ENCODE measurements around the gene MOV10. TPM values are rescaled to one million over a fixed set of nuclear protein-coding genes. Genes with fewer than 3 reads are reported as not detected.
A peak's percentile ranks its signal among the peaks of the same experiment; 100 is the strongest.

MOV10 gene
- total and polyA plus RNA-seq, 2 of the 8 experiments (the other 6 are each of a cell fraction or from before 2014, with no cell fraction given) = 57.3 to 109 TPM

DNA sequence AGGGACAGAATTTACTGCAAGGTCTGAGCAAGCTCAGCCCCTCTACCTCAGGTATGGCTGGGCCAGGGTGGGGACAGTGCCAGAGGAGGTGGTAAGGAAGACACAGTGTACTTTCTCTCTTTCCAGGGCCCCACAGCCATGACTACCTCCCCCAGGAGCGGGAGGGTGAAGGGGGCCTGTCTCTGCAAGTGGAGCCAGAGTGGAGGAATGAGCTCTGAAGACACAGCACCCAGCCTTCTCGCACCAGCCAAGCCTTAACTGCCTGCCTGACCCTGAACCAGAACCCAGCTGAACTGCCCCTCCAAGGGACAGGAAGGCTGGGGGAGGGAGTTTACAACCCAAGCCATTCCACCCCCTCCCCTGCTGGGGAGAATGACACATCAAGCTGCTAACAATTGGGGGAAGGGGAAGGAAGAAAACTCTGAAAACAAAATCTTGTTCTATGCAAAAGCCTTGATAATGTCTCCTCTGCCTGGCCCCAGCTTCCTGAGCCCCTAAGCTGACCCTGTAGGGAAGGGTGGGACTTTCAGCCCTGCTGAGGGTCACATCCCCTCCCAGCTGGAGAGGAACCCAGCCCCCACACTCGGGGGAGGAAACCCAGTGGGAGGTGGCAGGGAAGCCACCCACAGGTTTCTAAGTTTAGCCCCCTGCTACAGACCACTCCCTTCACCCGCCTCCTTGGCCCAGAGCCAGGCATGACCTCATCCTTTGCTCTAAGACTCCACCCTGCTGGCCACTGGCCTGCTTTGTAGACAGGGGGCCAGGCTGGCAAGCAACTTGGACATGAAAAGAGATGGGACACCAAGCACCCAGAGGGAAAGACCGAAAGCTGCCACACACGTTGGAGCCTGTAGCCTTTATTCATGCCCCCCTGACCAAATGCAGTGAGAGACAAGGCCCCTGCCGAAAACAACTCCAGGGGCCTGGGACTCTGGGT lies 26.1 kb downstream of the MOV10 start:
- WGBS, 2 experiments (ENCODE audit: extremely low coverage in 1 of 2, insufficient coverage in 1 of 2, insufficient read length in 1 of 2, insufficient replicate concordance in 2 of 2, low coverage in 1 of 2, low lambda C conversion rate in 2 of 2, missing lambda C conversion rate in 1 of 2) = 54% methylated on average over 7 of the region's 7 CpGs; no CpG with 5 or more reads in 1 of the 2 experiments
- no peak overlapping the region for H2BK15ac ChIP-seq (ENCODE audit: low read length)
- DNase-seq (ENCODE audit: low read depth in 1 of 2, low spot score in 2 of 2) (peak; percentile 81 to 83), FAIRE-seq (no peak)
- peaks cover 0 to 9% (median 2%) of the 10 kb centered on the region in 4 experiments; a peak in 2 of 7 replicates for H3K27me3 ChIP-seq (replicated peaks in 1 of 4; ENCODE audit: control insufficient read depth in 3 of 4, extremely low read depth in 1 of 4, insufficient read depth in 3 of 4, low read length in 3 of 4)
- H2BK120ac ChIP-seq (replicated peaks; ENCODE audit: low read depth, low read length) = no peak overlapping the region
- H2AFZ ChIP-seq (ENCODE audit: low read length) = no peak overlapping the region
- H3K36me3 ChIP-seq (ENCODE audit: control insufficient read depth in 2 of 4, insufficient read depth in 4 of 4, low read length in 3 of 4) = peaks cover 8 to 34% (median 18%) of the 10 kb centered on the region in 4 experiments
- H3K79me2 ChIP-seq (ENCODE audit: control insufficient read depth in 1 of 2, insufficient read depth in 2 of 2, low read length in 2 of 2) = no peaks in the 10 kb centered on the region
- no peak overlapping the region for H2BK20ac ChIP-seq (ENCODE audit: low read length)
- H2BK12ac ChIP-seq (ENCODE audit: low read depth, low read length) = no peak overlapping the region
- no peak overlapping the region for H3K18ac ChIP-seq (ENCODE audit: extremely low read depth, low read length)
- peaks cover 8 to 51% (median 28%) of the 10 kb centered on the region in 4 experiments for H3K4me1 ChIP-seq (replicated peaks in 1 of 4; ENCODE audit: control insufficient read depth in 3 of 4, insufficient read depth in 4 of 4, low read length in 3 of 4)
- peaks cover 10 to 29% of the 10 kb centered on the region in 2 experiments for H4K20me1 ChIP-seq (replicated peaks in 1 of 2; ENCODE audit: control insufficient read depth in 1 of 2, insufficient read depth in 2 of 2, low read length in 2 of 2)
- H3K56ac ChIP-seq (replicated peaks; ENCODE audit: insufficient read length, low read depth, low read length) = no peak overlapping the region
- H3K14ac ChIP-seq (ENCODE audit: insufficient read length) = no peak overlapping the region
- H3K23me2 ChIP-seq (ENCODE audit: low read depth, low read length) = peaks cover 5% of the 10 kb centered on the region; the same call in 1 of the 2 replicates
- POLR2A ChIA-PET (ENCODE audit: partially characterized antibody) = interaction anchor here (0.6 to 6.8 kb wide), 11 partner anchors 12 to 1067 kb away, joined by 3 to 76 read pairs (median 3); partner anchors contain the start of genes MOV10 and PPM1J
- no peak overlapping the region for H3K4ac ChIP-seq (replicated peaks; ENCODE audit: insufficient read length, low read depth, low read length)
- no peak overlapping the region for H4K91ac ChIP-seq (replicated peaks; ENCODE audit: insufficient read length, low read length)
- H3K23ac ChIP-seq (ENCODE audit: insufficient read length) = no peak overlapping the region
- H3K27ac ChIP-seq (ENCODE audit: low read depth, low read length) = no peak overlapping the region
- CTCF ChIA-PET (ENCODE audit: partially characterized antibody) = interaction anchor here (1.6 to 9.8 kb wide), 2 partner anchors 11 to 27 kb away, joined by 4 to 63 read pairs; partner anchors contain the start of gene MOV10
- no peak overlapping the region for H4K8ac ChIP-seq (ENCODE audit: extremely low read depth, insufficient read depth, low read length)
- H3K79me1 ChIP-seq (ENCODE audit: low read depth, low read length) = no peaks in the 10 kb centered on the region
- H3K4me2 ChIP-seq (ENCODE audit: insufficient read depth in 1 of 2, low read depth in 2 of 2, low read length in 2 of 2) = peak overlapping the region; percentile 12 to 36; a peak in 3 of 4 replicates
- peak overlapping the region in 1 of 4 experiments; percentile 10; a peak in 2 of 8 replicates for H3K4me3 ChIP-seq (ENCODE audit: extremely low read depth in 1 of 4, insufficient read depth in 2 of 4, low read depth in 3 of 4, low read length in 4 of 4)
- no peak overlapping the region for H3K9ac ChIP-seq (replicated peaks in 1 of 4; ENCODE audit: extremely low read depth in 1 of 4, low read depth in 3 of 4, low read length in 3 of 4)
- no peak overlapping the region for H4K5ac ChIP-seq (ENCODE audit: insufficient read length, low read depth, low read length)
- H2BK5ac ChIP-seq (ENCODE audit: low read depth, low read length) = no peak overlapping the region
- H2AK5ac ChIP-seq (ENCODE audit: low read depth, low read length) = no peak overlapping the region
- no peaks in the 10 kb centered on the region for H3K9me3 ChIP-seq (ENCODE audit: insufficient read depth in 2 of 2, low read depth in 1 of 2, low read length in 1 of 2)
- TF ChIP-seq RFX5 (IDR thresholded peaks at IDR 0.05; ENCODE audit: borderline replicate concordance, low read depth, low read length) = no peak
- peak; percentile 35; the same call in 1 of the 2 replicates for TF ChIP-seq KDM1A (IDR thresholded peaks at IDR 0.05; ENCODE audit: borderline replicate concordance, low read length)
- TF ChIP-seq, protein P1, sequence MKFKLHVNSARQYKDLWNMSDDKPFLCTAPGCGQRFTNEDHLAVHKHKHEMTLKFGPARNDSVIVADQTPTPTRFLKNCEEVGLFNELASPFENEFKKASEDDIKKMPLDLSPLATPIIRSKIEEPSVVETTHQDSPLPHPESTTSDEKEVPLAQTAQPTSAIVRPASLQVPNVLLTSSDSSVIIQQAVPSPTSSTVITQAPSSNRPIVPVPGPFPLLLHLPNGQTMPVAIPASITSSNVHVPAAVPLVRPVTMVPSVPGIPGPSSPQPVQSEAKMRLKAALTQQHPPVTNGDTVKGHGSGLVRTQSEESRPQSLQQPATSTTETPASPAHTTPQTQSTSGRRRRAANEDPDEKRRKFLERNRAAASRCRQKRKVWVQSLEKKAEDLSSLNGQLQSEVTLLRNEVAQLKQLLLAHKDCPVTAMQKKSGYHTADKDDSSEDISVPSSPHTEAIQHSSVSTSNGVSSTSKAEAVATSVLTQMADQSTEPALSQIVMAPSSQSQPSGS (IDR thresholded peaks at IDR 0.05; ENCODE audit: low read length) = peak; percentile 94
- peak; percentile 56; the same call in 1 of the 2 replicates for TF ChIP-seq TCF12 (IDR thresholded peaks at IDR 0.05; ENCODE audit: low read depth, low read length)
- TF ChIP-seq SP4 (IDR thresholded peaks at IDR 0.05; ENCODE audit: low read length) = no peak
- TF ChIP-seq JUND (IDR thresholded peaks at IDR 0.05; ENCODE audit: low read length) = peak; percentile 86
- peak; percentile 39; the same call in 1 of the 2 replicates for TF ChIP-seq JUN (IDR thresholded peaks at IDR 0.05; ENCODE audit: low read depth, low read length)
- TF ChIP-seq SP1 (IDR thresholded peaks at IDR 0.05; ENCODE audit: low read depth, low read length) = peak; percentile 77
- peak; percentile 48 for TF ChIP-seq ASH2L (IDR thresholded peaks at IDR 0.05; ENCODE audit: low read length)
- peak; percentile 77; the same call in 1 of the 2 replicates for TF ChIP-seq EGR1 (IDR thresholded peaks at IDR 0.05; ENCODE audit: borderline replicate concordance, low read depth, low read length)
